Loucy (cell line): ENCODE measurements around the gene UBE2G1.

Experiments
- EZH2phosphoT487 ChIP-seq: fragments of 200-600 bp; IDR thresholded peaks from 2 replicates; pipeline ENCODE4 v1.6.1; 2018; ENCODE audit warnings: antibody characterized with exemption, mild to moderate bottlenecking, moderate library complexity, borderline replicate concordance
- TF ChIP-seq, protein P1 (sequence below): fragments of 200-600 bp; sonication (generic); conservative IDR thresholded peaks from 2 replicates; pipeline ENCODE4 v1.5.1; 2014; ENCODE audit warnings: mild to moderate bottlenecking, antibody characterized with exemption, low read length

DNA sequence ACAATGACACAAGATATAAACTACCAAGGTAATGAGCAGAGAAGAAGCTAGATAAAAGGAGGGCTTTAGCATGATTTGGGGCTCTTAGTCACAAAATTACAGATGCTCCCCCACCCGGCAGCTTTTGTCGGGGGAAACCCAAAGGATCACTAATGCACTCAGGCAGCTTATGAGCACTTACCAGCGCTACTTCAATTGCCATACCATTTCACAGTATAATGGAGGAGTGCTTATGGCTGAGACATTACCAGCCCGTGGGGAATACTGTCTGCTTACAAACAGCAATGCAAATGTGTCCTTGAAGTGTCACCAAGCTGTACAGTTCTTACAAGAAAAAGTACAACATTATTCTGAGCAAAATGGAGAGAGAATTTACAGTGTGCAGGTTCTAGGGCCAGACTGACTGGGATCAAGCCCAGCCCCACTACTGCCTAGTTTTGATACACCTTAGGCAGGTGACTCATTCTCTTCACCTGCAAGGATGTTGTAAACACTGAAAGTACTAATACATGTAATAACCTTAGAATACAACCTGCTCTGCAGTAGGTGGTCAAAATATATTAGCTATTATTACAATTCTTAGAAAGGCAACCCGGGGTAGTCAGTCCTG lies 119.0 kb downstream of the UBE2G1 start:
- TF ChIP-seq, protein P1, sequence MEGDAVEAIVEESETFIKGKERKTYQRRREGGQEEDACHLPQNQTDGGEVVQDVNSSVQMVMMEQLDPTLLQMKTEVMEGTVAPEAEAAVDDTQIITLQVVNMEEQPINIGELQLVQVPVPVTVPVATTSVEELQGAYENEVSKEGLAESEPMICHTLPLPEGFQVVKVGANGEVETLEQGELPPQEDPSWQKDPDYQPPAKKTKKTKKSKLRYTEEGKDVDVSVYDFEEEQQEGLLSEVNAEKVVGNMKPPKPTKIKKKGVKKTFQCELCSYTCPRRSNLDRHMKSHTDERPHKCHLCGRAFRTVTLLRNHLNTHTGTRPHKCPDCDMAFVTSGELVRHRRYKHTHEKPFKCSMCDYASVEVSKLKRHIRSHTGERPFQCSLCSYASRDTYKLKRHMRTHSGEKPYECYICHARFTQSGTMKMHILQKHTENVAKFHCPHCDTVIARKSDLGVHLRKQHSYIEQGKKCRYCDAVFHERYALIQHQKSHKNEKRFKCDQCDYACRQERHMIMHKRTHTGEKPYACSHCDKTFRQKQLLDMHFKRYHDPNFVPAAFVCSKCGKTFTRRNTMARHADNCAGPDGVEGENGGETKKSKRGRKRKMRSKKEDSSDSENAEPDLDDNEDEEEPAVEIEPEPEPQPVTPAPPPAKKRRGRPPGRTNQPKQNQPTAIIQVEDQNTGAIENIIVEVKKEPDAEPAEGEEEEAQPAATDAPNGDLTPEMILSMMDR: 0 out of 2 replicates have a peak, but pooled peaks have one; percentile 11
- TF ChIP-seq EZH2phosphoT487: no peak
